ENCODE data around the gene ADRA2C. TPM values are rescaled to one million over a fixed set of nuclear protein-coding genes. Genes with fewer than 3 reads are reported as not detected.

The ADRA2C gene
- total and polyA plus RNA-seq, 2 of the 13 experiments (the other 11 are each of a cell fraction or from before 2014, with no cell fraction given) = 15.4 to 69.7 TPM

- TF ChIP-seq, protein P1, sequence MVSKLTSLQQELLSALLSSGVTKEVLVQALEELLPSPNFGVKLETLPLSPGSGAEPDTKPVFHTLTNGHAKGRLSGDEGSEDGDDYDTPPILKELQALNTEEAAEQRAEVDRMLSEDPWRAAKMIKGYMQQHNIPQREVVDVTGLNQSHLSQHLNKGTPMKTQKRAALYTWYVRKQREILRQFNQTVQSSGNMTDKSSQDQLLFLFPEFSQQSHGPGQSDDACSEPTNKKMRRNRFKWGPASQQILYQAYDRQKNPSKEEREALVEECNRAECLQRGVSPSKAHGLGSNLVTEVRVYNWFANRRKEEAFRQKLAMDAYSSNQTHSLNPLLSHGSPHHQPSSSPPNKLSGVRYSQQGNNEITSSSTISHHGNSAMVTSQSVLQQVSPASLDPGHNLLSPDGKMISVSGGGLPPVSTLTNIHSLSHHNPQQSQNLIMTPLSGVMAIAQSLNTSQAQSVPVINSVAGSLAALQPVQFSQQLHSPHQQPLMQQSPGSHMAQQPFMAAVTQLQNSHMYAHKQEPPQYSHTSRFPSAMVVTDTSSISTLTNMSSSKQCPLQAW (CRISPR knock-in tag; IDR thresholded peaks at IDR 0.05) = 0 out of 2 replicates have a peak, but pooled peaks have one; percentile 15
- TF ChIP-seq PITX1 (CRISPR knock-in tag; IDR thresholded peaks at IDR 0.05) (peak; percentile 53; the same call in 1 of the 2 replicates), ZFX (CRISPR knock-in tag; IDR thresholded peaks at IDR 0.05; ENCODE audit: low read depth) (peak; percentile 81), ZBTB3 (CRISPR knock-in tag; IDR thresholded peaks at IDR 0.05; ENCODE audit: borderline replicate concordance, low read depth) (no peak), MEIS1 (CRISPR knock-in tag; IDR thresholded peaks at IDR 0.05; ENCODE audit: borderline replicate concordance) (peak; percentile 76; the same call in 1 of the 2 replicates), ZNF567 (CRISPR knock-in tag; IDR thresholded peaks at IDR 0.05; ENCODE audit: borderline replicate concordance) (no peak), DR1 (CRISPR knock-in tag; IDR thresholded peaks at IDR 0.05) (peak; percentile 21; the same call in 1 of the 2 replicates), KDM1A (CRISPR knock-in tag; IDR thresholded peaks at IDR 0.05) (no peak), ATF3 (CRISPR knock-in tag; IDR thresholded peaks at IDR 0.05) (0 out of 2 replicates have a peak, but pooled peaks have one; percentile 10), LCORL (IDR thresholded peaks at IDR 0.05) (no peak), LCORL (CRISPR knock-in tag; IDR thresholded peaks at IDR 0.05) (peak; percentile 65; the same call in 1 of the 2 replicates), ZNF510 (CRISPR knock-in tag; IDR thresholded peaks at IDR 0.05; ENCODE audit: low read depth) (peak; percentile 63; the same call in 1 of the 2 replicates), JUN (CRISPR knock-in tag; IDR thresholded peaks at IDR 0.05) (peak; percentile 43; the same call in 1 of the 2 replicates), THAP11 (CRISPR knock-in tag; IDR thresholded peaks at IDR 0.05) (0 out of 2 replicates have a peak, but pooled peaks have one; percentile 18), ZNF253 (CRISPR knock-in tag; IDR thresholded peaks at IDR 0.05; ENCODE audit: borderline replicate concordance) (peak; percentile 51; the same call in 1 of the 2 replicates), THAP8 (CRISPR knock-in tag; IDR thresholded peaks at IDR 0.05; ENCODE audit: borderline replicate concordance) (0 out of 2 replicates have a peak, but pooled peaks have one; percentile 46)
- TF ChIP-seq, protein P2, sequence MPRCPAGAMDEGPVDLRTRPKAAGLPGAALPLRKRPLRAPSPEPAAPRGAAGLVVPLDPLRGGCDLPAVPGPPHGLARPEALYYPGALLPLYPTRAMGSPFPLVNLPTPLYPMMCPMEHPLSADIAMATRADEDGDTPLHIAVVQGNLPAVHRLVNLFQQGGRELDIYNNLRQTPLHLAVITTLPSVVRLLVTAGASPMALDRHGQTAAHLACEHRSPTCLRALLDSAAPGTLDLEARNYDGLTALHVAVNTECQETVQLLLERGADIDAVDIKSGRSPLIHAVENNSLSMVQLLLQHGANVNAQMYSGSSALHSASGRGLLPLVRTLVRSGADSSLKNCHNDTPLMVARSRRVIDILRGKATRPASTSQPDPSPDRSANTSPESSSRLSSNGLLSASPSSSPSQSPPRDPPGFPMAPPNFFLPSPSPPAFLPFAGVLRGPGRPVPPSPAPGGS (CRISPR knock-in tag; IDR thresholded peaks at IDR 0.05) = peak; percentile 29; the same call in 1 of the 2 replicates
Measured at GRCh38 chr4:3780347-3781171, 14.4 kb downstream of the ADRA2C start (continued).

Data from HepG2 (cell line).